ENCODE measurements around the gene GSTM2.

GSTM2 gene

GRCh38 chr1:109714661-109715372, 47.0 kb downstream of the GSTM2 start:
- DNase-seq (ENCODE audit: low read depth in 2 of 2), result no peak

GRCh38 chr1:109716121-109716520, 48.3 kb downstream of the GSTM2 start:
- DNase-seq (ENCODE audit: low read depth in 2 of 2), result no peak

- DNase-seq (ENCODE audit: low read depth in 2 of 2), result no peak
Measured at GRCh38 chr1:109716570-109717090, 48.8 kb downstream of the GSTM2 start.

GRCh38 chr1:109717729-109718128, 49.9 kb downstream of the GSTM2 start:
- no peak for DNase-seq (ENCODE audit: low read depth in 2 of 2)

GRCh38 chr1:109718495-109718894, 50.6 kb downstream of the GSTM2 start:
- no peak for DNase-seq (ENCODE audit: low read depth in 2 of 2)

GRCh38 chr1:109719337-109719837, 51.5 kb downstream of the GSTM2 start:
- DNase-seq (ENCODE audit: low read depth in 2 of 2), result peak in 1 of 2 experiments; percentile 18

GRCh38 chr1:109721042-109721441, 53.2 kb downstream of the GSTM2 start:
- DNase-seq (ENCODE audit: low read depth in 2 of 2), result no peak

GRCh38 chr1:109721971-109722370, 54.1 kb downstream of the GSTM2 start:
- DNase-seq (ENCODE audit: low read depth in 2 of 2), result no peak

- DNase-seq (ENCODE audit: low read depth in 2 of 2), result no peak
Measured at GRCh38 chr1:109722908-109723691, 55.2 kb downstream of the GSTM2 start.

Measured in fibroblast of skin of left quadriceps (primary cell).